ENCODE measurements around the gene ARHGEF26. TPM values are rescaled to one million over a fixed set of nuclear protein-coding genes. Genes with fewer than 3 reads are reported as not detected.

ARHGEF26 gene
- total and polyA plus RNA-seq, 4 donors, result 12.3 to 45.5 (median 28.5) TPM

DNA sequence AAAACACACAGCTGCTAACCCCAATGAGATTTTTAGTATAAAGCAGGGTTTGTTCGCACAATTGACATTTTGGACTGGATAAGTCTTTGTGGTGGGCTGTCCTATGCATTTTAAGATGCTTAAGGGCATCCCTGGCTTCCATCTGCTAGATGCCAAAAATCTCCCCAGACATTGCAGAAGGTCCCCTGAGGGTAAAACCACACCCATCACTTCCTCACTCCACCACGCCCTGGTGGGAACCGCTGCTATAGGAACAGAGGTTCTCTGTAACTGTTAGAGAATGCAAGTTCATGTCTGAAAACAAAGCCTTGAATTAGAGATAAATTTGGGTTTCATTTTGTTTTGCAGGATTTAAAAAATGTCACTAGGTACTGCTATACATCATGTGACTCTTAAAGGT lies 67.7 kb downstream of the ARHGEF26 start:
- no peak overlapping the region for H3K27ac ChIP-seq (ENCODE audit: low read depth in 1 of 2, low read length in 1 of 2)
- H3K4me1 ChIP-seq (ENCODE audit: control insufficient read depth in 5 of 5, insufficient read depth in 5 of 5, low read length in 5 of 5), result peaks cover 0 to 2% (median 0%) of the 10 kb centered on the region in 5 donors
- no peak overlapping the region for H3K4me3 ChIP-seq
- peaks cover 0 to 15% (median 5%) of the 10 kb centered on the region in 4 donors for H3K36me3 ChIP-seq (ENCODE audit: control insufficient read depth in 4 of 4, insufficient read depth in 4 of 4, low read length in 4 of 4)
- 48 to 68% methylated on average over 3 of the region's 3 CpGs for WGBS, 2 donors
- H3K9me3 ChIP-seq (ENCODE audit: control insufficient read depth in 4 of 4, insufficient read depth in 3 of 4, low read length in 3 of 4), result peaks cover 0 to 2% (median 0%) of the 10 kb centered on the region in 4 donors
- no peaks in the 10 kb centered on the region for H3K27me3 ChIP-seq (ENCODE audit: control insufficient read depth in 3 of 3, insufficient read depth in 3 of 3, low read length in 2 of 3)
- TF ChIP-seq, protein P1, sequence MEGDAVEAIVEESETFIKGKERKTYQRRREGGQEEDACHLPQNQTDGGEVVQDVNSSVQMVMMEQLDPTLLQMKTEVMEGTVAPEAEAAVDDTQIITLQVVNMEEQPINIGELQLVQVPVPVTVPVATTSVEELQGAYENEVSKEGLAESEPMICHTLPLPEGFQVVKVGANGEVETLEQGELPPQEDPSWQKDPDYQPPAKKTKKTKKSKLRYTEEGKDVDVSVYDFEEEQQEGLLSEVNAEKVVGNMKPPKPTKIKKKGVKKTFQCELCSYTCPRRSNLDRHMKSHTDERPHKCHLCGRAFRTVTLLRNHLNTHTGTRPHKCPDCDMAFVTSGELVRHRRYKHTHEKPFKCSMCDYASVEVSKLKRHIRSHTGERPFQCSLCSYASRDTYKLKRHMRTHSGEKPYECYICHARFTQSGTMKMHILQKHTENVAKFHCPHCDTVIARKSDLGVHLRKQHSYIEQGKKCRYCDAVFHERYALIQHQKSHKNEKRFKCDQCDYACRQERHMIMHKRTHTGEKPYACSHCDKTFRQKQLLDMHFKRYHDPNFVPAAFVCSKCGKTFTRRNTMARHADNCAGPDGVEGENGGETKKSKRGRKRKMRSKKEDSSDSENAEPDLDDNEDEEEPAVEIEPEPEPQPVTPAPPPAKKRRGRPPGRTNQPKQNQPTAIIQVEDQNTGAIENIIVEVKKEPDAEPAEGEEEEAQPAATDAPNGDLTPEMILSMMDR (IDR thresholded peaks at IDR 0.05; ENCODE audit: control extremely low read depth, extremely low read depth), result no peak
- DNase-seq, result no peak
- no peak for ATAC-seq (ENCODE audit: insufficient read depth, low FRiP score)
- no peak overlapping the region for H3K9ac ChIP-seq (ENCODE audit: insufficient read depth in 1 of 2, low read length in 2 of 2)

DNA sequence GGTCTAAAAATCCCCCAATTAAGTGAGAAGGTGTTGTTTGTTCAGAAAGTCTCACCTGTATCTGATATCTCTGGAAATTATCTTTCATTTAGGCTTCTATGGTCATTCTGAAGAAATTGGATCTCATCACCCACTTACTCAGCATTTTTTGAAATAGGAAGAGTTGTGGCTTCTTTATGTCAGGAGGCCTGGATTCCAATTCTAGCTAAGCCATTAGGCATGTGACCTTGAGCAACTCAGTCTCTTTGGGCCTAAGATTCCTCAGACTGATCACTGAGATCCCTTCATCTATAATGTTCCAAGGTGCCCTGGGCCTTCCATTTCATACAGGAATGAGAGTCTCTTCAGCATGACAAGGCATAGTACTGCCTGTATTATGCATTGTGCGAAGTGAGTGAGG lies 70.3 kb downstream of the ARHGEF26 start:
- ATAC-seq (ENCODE audit: insufficient read depth, low FRiP score) (no peak), DNase-seq (no peak)
- peaks cover 0 to 2% (median 0%) of the 10 kb centered on the region in 5 donors for H3K4me1 ChIP-seq (ENCODE audit: control insufficient read depth in 5 of 5, insufficient read depth in 5 of 5, low read length in 5 of 5)
- H3K27ac ChIP-seq (ENCODE audit: low read depth in 1 of 2, low read length in 1 of 2), result no peak overlapping the region
- H3K9me3 ChIP-seq (ENCODE audit: control insufficient read depth in 4 of 4, insufficient read depth in 3 of 4, low read length in 3 of 4), result no peaks in the 10 kb centered on the region
- no peak overlapping the region for H3K9ac ChIP-seq (ENCODE audit: insufficient read depth in 1 of 2, low read length in 2 of 2)
- WGBS, 2 donors, result 77 to 86% methylated on average over 1 of the region's 1 CpG
- H3K4me3 ChIP-seq, result no peak overlapping the region
- TF ChIP-seq, protein P1 (IDR thresholded peaks at IDR 0.05; ENCODE audit: control extremely low read depth, extremely low read depth), result no peak
- no peaks in the 10 kb centered on the region for H3K27me3 ChIP-seq (ENCODE audit: control insufficient read depth in 3 of 3, insufficient read depth in 3 of 3, low read length in 2 of 3)
- H3K36me3 ChIP-seq (ENCODE audit: control insufficient read depth in 4 of 4, insufficient read depth in 4 of 4, low read length in 4 of 4), result peaks cover 0 to 34% (median 14%) of the 10 kb centered on the region in 4 donors

DNA sequence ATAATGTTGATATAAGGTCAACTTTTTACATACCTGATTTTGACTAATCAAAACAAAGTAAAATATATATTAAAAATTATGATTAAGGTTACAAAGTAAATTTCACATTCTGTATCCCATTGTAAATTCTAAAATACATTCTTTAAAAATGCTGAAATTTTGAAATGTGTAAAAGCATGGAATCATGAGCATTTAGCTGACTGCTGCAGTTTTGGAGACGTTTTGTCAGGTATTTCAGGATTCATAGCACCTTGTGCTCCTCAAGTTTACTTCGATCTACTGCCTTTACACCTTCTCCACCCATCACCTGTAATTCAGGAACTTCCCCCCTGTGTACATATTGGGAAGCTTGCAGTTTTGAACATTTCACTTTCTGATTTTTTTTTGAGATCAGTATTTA lies 71.0 kb downstream of the ARHGEF26 start:
- no peaks in the 10 kb centered on the region for H3K9me3 ChIP-seq (ENCODE audit: control insufficient read depth in 4 of 4, insufficient read depth in 3 of 4, low read length in 3 of 4)
- no peak overlapping the region for H3K4me3 ChIP-seq
- H3K27me3 ChIP-seq (ENCODE audit: control insufficient read depth in 3 of 3, insufficient read depth in 3 of 3, low read length in 2 of 3), result no peaks in the 10 kb centered on the region
- H3K36me3 ChIP-seq (ENCODE audit: control insufficient read depth in 4 of 4, insufficient read depth in 4 of 4, low read length in 4 of 4), result peaks cover 0 to 34% (median 17%) of the 10 kb centered on the region in 4 donors
- H3K27ac ChIP-seq (ENCODE audit: low read depth in 1 of 2, low read length in 1 of 2), result no peak overlapping the region
- H3K9ac ChIP-seq (ENCODE audit: insufficient read depth in 1 of 2, low read length in 2 of 2), result no peak overlapping the region
- WGBS, 2 donors, result 93 to 94% methylated on average over 2 of the region's 2 CpGs
- ATAC-seq (ENCODE audit: insufficient read depth, low FRiP score) (no peak), DNase-seq (no peak)
- peaks cover 0 to 2% (median 0%) of the 10 kb centered on the region in 5 donors for H3K4me1 ChIP-seq (ENCODE audit: control insufficient read depth in 5 of 5, insufficient read depth in 5 of 5, low read length in 5 of 5)
- TF ChIP-seq, protein P1 (IDR thresholded peaks at IDR 0.05; ENCODE audit: control extremely low read depth, extremely low read depth), result no peak
